HL-60 (cell line): ENCODE measurements around the gene ABCA1.
"Not testable (repeated sequence)": the region's sequence is repeated elsewhere in the genome, so short reads cannot be mapped to it uniquely, and the experiment has no call there.

Experiments
- DNase-seq, 2 experiments: peaks; one replicate each; pipeline ENCODE4 v3.0.0-alpha.2; 2010 to 2020; ENCODE audit warnings: low read depth in 1 of 2, low spot score in 1 of 2
- H3K27ac ChIP-seq: fragments of 250-450 bp; sonication (Bioruptor Pico); replicated peaks from 2 replicates; pipeline ENCODE4 v1.5.1; 2020; ENCODE audit warnings: mild to moderate bottlenecking, moderate library complexity
- H3K27me3 ChIP-seq: fragments of 250-450 bp; sonication (Bioruptor Pico); 2 replicates; pipeline ENCODE4 v1.5.1; 2021; ENCODE audit warnings: mild to moderate bottlenecking, moderate library complexity; ENCODE audit not compliant: insufficient read depth, poor library complexity, severe bottlenecking
- H3K4me3 ChIP-seq: replicated peaks from 2 replicates; pipeline ENCODE4 v1.5.1; 2011; ENCODE audit warnings: mild to moderate bottlenecking, control low read depth, low read length; ENCODE audit not compliant: insufficient read depth
- GABPA ChIP-seq: IDR thresholded peaks from 2 replicates; pipeline ENCODE4 v1.6.1; 2012; ENCODE audit warnings: low read depth
- POLR2AphosphoS5 ChIP-seq: IDR thresholded peaks from 2 replicates; pipeline ENCODE4 v1.6.1; 2012; ENCODE audit warnings: low read depth
- SPI1 ChIP-seq: IDR thresholded peaks from 2 replicates; pipeline ENCODE4 v1.6.1; 2012; ENCODE audit warnings: low read depth, mild to moderate bottlenecking, borderline replicate concordance
- TF ChIP-seq, protein P1 (sequence below): IDR thresholded peaks from 2 replicates; pipeline ENCODE4 v1.6.1; 2012; ENCODE audit warnings: low read depth; ENCODE audit not compliant: insufficient replicate concordance
- TF ChIP-seq, protein P2 (sequence below): IDR thresholded peaks from one replicate; pipeline ENCODE4 v1.5.1; 2011; ENCODE audit warnings: low read length, control low read depth, inconsistent platforms; ENCODE audit not compliant: insufficient read depth

Gene ABCA1

DNA sequence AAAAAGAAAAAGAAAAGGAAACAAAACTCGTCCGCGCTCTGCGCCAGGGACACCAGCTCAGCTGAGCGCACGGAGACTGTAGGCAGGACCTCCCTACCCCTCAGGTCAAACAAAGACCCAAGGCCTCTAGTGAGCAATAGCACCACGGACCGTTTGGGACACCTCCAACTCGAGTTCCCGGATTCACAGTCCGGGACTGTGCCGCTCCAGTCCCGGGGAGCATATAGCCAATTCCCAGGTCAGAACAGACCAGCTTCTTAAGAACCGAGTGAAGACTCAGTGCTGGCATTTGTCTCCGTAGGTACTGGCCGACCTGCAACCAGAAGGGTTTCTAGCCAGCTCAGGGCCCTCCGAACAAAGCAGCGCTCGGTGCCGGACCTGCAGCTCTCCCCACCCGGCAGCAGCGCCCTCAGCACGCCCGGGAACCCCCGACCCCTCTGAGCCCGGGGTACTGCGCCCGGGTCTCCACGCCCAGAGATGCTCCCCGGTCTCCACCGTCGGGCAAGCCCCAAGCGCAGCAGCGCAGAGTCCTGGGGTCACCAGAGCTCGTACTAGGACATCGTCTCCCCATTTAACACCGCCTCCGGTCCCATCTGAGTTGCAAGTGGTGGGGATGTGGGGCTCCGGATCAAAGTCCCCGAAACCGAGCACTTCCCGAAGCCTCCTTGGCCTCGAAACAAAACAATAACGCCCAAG is 591 bp downstream of the ABCA1 start:
- H3K27ac ChIP-seq, result peak overlapping the region; percentile 21; the same call in 1 of the 2 replicates
- DNase-seq, result peak in 1 of 2 experiments; percentile 8
- H3K4me3 ChIP-seq, result peak overlapping the region; percentile 49
- no peak for TF ChIP-seq POLR2AphosphoS5
- TF ChIP-seq, protein P1, sequence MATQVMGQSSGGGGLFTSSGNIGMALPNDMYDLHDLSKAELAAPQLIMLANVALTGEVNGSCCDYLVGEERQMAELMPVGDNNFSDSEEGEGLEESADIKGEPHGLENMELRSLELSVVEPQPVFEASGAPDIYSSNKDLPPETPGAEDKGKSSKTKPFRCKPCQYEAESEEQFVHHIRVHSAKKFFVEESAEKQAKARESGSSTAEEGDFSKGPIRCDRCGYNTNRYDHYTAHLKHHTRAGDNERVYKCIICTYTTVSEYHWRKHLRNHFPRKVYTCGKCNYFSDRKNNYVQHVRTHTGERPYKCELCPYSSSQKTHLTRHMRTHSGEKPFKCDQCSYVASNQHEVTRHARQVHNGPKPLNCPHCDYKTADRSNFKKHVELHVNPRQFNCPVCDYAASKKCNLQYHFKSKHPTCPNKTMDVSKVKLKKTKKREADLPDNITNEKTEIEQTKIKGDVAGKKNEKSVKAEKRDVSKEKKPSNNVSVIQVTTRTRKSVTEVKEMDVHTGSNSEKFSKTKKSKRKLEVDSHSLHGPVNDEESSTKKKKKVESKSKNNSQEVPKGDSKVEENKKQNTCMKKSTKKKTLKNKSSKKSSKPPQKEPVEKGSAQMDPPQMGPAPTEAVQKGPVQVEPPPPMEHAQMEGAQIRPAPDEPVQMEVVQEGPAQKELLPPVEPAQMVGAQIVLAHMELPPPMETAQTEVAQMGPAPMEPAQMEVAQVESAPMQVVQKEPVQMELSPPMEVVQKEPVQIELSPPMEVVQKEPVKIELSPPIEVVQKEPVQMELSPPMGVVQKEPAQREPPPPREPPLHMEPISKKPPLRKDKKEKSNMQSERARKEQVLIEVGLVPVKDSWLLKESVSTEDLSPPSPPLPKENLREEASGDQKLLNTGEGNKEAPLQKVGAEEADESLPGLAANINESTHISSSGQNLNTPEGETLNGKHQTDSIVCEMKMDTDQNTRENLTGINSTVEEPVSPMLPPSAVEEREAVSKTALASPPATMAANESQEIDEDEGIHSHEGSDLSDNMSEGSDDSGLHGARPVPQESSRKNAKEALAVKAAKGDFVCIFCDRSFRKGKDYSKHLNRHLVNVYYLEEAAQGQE, result no peak
- TF ChIP-seq SPI1, result no peak
- TF ChIP-seq, protein P2, sequence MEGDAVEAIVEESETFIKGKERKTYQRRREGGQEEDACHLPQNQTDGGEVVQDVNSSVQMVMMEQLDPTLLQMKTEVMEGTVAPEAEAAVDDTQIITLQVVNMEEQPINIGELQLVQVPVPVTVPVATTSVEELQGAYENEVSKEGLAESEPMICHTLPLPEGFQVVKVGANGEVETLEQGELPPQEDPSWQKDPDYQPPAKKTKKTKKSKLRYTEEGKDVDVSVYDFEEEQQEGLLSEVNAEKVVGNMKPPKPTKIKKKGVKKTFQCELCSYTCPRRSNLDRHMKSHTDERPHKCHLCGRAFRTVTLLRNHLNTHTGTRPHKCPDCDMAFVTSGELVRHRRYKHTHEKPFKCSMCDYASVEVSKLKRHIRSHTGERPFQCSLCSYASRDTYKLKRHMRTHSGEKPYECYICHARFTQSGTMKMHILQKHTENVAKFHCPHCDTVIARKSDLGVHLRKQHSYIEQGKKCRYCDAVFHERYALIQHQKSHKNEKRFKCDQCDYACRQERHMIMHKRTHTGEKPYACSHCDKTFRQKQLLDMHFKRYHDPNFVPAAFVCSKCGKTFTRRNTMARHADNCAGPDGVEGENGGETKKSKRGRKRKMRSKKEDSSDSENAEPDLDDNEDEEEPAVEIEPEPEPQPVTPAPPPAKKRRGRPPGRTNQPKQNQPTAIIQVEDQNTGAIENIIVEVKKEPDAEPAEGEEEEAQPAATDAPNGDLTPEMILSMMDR, result no peak
- TF ChIP-seq GABPA, result no peak
- H3K27me3 ChIP-seq, result peaks cover 7% of the 10 kb centered on the region

DNA sequence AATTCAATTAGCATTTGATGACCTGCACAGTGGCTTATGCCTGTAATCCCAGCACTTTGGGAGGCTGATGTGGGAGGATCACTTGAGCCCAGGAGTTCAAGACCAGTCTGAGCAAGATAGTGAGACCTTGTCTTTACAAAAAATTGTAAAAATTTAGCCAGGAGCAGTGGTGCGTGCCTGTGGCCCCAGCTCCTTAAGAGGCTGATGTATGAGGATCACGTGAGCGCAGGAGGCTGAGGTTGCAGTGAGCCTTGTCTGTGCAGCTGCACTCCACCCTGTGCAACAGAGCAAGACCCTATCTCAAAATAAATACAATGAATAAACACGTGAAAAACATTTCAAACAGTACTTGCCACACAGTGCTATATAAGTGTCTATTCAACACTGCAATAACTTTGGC is 4.2 kb downstream of the ABCA1 start:
- H3K27me3 ChIP-seq, result peaks cover 7% of the 10 kb centered on the region
- H3K27ac ChIP-seq, result no peak overlapping the region
- TF ChIP-seq, protein P2, result no peak
- TF ChIP-seq, protein P1, result no peak
- TF ChIP-seq SPI1 (no peak), GABPA (no peak), POLR2AphosphoS5 (no peak)
- no peak overlapping the region for H3K4me3 ChIP-seq
- DNase-seq, result no peak

DNA sequence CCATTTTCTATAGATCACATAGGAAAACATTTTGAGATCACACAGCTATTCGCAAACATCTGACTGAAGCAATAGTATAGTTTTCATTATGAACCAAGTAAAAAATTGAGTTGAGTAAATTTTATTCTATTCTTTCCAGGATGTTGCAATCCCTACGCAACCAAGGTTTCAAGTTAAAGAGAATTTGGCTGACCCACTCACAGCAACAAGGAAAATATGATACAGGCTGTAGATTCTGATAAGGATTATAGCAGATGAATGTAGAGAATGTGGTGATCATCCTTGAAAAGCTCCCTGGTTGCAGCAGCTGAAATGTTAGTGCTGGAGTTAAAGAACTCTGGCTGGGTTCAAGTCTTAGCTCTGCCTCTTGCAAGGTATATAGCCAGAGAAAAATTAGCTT is 4.7 kb downstream of the ABCA1 start:
- no peak overlapping the region for H3K27ac ChIP-seq
- H3K4me3 ChIP-seq, result no peak overlapping the region
- no peak for TF ChIP-seq SPI1
- TF ChIP-seq, protein P1, result no peak
- TF ChIP-seq, protein P2, result no peak
- TF ChIP-seq GABPA, result no peak
- TF ChIP-seq POLR2AphosphoS5, result no peak
- DNase-seq, result no peak
- peaks cover 7% of the 10 kb centered on the region for H3K27me3 ChIP-seq

DNA sequence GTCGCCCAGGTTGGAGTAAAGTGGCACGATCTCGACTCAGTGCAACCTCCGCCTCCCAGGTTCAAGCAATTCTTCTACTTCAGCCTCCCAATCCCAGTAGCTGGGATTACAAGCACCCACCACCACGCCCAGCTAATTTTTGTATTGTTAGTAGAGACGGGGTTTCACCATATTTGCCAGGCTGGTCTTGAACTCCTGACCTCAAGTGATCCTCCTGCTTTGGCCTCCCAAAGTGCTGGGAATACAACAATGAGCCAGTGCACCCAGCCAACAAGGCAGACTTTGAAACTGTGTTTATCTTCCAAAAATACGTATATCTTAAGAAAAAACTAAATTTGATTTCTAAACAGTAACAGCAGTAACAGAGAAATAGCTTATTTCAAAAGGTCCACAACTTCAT is 5.2 kb downstream of the ABCA1 start:
- H3K27ac ChIP-seq, H3K27me3 ChIP-seq, H3K4me3 ChIP-seq, DNase-seq: not testable (repeated sequence)
